GM13976 (cell line): ENCODE results near the gene NR2F6.
A peak's percentile ranks its signal among the peaks of the same experiment; 100 is the strongest.

ENCODE experiments used
- DNase-seq: peaks from one replicate; pipeline ENCODE4 v3.0.0; 2012; ENCODE audit warnings: low spot score
- in situ Hi-C: fragments of 300-500 bp; cut with MboI; formaldehyde crosslinking; loops from one replicate; pipeline ENCODE4 v1.12.0; 2022; ENCODE audit warnings: low sequenced_read_pairs, mixed read lengths, inconsistent platforms; ENCODE audit not compliant: unreplicated experiment
- TF ChIP-seq, protein P1 (sequence below): IDR thresholded peaks from 2 replicates; pipeline ENCODE4 v1.5.1; 2012; ENCODE audit warnings: borderline replicate concordance, mild to moderate bottlenecking; ENCODE audit not compliant: insufficient read depth; ENCODE audit errors: extremely low read depth, missing control alignments, control extremely low read depth

The NR2F6 gene

GRCh38 chr19:17264641-17264979 lies 18.9 kb upstream of the NR2F6 start, which contains the start of gene USHBP1:
TSS of gene USHBP1 (minus strand) at chr19:17264745. CDS start at chr19:17264299, 446 bp downstream.
- DNase-seq = no peak
- TF ChIP-seq, protein P1, sequence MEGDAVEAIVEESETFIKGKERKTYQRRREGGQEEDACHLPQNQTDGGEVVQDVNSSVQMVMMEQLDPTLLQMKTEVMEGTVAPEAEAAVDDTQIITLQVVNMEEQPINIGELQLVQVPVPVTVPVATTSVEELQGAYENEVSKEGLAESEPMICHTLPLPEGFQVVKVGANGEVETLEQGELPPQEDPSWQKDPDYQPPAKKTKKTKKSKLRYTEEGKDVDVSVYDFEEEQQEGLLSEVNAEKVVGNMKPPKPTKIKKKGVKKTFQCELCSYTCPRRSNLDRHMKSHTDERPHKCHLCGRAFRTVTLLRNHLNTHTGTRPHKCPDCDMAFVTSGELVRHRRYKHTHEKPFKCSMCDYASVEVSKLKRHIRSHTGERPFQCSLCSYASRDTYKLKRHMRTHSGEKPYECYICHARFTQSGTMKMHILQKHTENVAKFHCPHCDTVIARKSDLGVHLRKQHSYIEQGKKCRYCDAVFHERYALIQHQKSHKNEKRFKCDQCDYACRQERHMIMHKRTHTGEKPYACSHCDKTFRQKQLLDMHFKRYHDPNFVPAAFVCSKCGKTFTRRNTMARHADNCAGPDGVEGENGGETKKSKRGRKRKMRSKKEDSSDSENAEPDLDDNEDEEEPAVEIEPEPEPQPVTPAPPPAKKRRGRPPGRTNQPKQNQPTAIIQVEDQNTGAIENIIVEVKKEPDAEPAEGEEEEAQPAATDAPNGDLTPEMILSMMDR = no peak
- in situ Hi-C loops = no loop called here

GRCh38 chr19:17263712-17264640 lies 18.3 kb upstream of the NR2F6 start:
- DNase-seq = no peak
- TF ChIP-seq, protein P1 = no peak
- in situ Hi-C loops = no loop called here

GRCh38 chr19:17262557-17262956 lies 16.8 kb upstream of the NR2F6 start:
- no peak for DNase-seq
- in situ Hi-C loops = no loop called here
- TF ChIP-seq, protein P1 = no peak

DNA sequence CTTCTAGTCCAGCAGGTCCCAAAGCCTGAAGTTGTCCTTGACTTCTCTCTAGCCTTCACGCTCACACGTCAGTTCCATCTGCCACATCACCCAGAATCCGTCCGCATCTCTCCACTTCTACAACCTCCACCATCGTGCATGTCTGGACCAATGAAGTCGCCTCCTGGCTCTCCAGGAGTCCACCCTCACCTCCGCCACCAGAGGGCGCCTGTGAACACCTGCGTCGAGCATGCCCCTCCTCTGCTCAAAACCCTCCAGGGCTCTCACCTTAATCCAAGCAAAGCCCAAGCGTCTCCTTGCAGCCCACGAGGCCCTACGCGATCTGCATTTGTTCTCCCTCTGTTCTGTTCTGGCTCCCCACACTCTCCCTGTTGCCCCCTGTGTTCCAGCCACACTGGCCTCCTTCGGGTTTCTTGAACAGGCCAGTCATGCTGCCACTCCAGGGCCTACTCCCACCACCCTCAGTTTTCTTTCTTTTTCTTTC lies 15.2 kb upstream of the NR2F6 start:
- in situ Hi-C loops = no loop called here
- TF ChIP-seq, protein P1 = peak; percentile 91
- peak; percentile 95 for DNase-seq

DNA sequence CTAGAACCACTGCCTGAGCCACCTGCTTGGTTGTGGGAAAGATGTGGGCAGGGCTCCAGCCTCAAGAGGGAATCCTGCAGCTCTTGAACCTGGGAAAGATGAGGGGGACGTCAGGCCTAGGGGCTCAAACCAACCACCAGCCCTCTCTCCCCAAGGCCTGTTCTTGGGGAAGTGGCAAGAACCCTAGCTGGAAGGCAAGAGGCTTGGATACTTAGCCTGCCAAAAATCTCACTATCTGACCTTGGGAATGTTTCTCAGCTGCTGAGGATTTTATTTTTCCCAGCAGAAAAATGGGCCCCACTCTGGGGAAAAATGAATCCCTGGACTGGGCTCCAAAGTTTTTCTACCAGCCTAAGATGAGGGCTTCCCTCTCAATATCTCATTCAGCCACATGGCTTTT lies 14.2 kb upstream of the NR2F6 start:
- no peak for DNase-seq
- in situ Hi-C loops = no loop called here
- TF ChIP-seq, protein P1 = no peak

- TF ChIP-seq, protein P1 = no peak
- in situ Hi-C loops = no loop called here
- no peak for DNase-seq
These were observed 13.5 kb upstream of the NR2F6 start for GRCh38 chr19:17259118-17259780.
